Measurements from ENCODE around the gene PARD3B.

Gene PARD3B

DNA sequence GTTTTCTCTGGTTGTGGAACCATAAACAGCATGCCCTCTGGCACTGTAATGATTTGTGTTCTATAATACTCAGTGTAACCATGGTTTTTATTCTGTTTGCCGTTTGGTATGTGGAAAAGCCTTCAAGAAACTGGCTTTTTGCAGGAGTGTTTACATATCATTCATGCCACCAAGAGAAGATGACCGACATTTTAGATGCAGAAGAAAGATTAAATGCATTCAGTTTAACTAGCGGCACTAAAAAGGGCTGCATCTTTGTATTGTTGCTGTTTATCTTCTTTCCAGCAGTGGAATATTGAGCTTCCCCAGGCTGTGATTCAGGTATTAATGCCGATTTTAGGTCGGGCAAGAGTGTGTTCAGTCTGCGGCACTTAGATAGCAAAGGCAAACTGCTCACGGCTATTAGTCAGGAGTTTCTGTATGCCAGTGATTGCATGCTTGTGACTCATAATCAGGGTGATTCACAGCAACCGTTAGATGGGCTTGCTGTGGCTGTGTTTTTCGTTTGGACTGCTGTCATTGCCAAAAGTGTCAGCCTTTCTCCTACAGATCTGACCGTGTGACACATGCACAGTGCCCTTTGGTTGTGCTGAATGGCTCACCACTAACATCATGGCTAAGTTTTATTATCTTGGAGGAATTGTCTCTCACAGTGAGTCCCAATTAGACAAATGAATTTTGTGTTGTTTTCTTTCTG is 479.7 kb downstream of the PARD3B start:
- no peak for FAIRE-seq

DNA sequence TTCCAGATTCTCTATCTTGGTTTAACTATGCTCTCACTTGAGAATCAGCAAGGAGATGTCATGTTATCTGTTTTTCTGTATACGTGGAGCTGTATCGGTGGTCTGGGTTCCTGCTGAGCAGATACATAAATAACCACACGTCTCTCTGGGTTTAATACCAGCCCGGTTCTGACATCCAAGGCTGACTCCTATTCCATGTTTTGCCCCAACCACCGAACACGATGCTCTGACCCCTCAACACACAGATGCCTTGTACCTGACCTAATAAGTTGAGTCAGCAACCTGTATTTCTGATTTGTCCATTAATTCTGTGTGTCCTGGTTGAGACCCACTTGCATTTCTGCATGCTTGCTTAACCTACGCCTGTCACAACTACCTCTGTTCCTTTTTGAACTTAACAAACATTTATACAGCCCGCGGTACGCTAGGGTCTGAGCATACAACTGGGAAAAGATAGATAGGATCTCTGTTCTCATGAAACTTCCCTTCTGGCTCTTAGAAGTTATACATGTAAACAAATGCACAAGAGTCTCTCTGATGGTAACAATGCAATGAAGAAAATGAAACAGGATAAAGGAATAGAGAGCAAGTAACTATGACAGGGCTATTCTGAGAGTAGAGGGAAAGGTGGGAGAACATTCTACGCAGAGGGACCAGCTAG is 480.4 kb downstream of the PARD3B start:
- FAIRE-seq = no peak

DNA sequence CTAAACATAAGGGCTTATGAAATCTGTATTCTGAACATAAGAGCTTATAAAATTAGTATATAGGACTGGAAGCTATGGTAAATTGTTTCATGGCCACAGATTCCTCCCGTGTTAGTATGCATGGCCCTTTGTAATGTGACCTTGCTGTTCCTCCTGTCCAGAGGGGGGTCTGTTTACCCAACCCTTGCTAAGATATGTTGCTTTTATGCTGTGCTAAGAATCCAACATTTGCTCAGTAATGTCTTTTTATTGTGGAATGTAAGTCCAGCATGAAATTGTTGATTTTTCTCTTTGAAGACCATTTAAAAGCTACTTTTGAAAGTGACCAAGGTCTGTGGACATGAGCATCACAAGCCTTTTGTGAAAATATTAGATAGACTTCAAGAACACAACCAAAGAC is 485.4 kb downstream of the PARD3B start:
- no peak for FAIRE-seq

DNA sequence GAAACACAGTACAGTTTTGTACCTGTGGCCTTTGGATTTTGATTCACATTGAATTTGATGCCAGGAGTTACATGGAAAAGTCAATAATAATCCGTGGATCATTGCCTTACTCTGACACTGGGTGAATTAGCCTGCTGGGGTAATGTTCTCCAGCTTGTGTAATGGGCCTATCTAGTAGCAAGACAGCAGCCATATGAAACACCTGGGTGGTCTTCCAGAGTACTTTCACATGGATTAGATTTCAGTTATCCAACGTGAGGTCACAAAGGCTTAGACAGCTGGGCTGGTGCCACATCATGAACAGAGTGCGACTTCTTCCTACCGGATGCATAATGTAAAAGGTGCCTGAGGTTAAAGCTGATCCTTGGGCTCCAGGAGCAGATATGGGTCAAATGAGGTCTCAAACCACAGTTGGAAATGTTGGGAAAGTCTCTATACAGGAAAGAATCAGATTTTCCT is 486.8 kb downstream of the PARD3B start:
- FAIRE-seq = no peak

DNA sequence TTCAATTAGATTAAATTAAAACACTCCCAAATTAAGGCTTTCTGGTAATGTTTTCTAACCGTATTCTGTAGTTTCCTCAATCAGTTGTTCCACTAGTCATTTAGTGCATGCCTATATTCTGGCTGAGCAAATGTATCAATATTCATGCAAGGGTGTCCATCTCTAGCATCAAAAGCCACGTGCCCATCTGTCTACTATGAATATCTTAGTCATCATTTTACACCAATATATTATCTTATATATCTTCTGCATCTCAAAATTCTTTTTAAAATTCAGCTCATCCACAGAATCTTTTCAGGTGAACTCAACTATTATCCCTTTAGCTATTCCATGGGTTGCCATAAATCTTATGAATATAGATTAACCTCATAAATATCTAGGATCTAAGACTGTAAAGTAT is 488.2 kb downstream of the PARD3B start:
- no peak for FAIRE-seq

DNA sequence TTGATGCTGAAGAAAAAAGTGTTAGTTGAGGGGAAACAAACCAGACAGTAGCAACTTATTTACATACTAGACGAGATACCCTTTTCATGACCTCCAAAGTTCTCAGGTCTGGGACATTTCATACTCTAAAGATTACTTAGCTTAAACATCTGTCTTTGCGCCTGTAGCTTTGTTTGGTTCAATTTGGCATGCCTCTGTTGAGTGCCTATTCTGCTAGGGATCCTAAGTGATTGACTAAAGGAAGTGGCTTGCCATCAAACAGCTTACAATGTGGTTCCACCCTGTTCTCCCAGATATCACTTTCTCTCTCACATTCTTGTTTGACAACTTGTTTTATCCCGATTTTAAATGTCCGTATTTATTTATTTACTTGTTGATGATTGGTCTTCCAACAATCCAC is 488.8 kb downstream of the PARD3B start:
- no peak for FAIRE-seq

DNA sequence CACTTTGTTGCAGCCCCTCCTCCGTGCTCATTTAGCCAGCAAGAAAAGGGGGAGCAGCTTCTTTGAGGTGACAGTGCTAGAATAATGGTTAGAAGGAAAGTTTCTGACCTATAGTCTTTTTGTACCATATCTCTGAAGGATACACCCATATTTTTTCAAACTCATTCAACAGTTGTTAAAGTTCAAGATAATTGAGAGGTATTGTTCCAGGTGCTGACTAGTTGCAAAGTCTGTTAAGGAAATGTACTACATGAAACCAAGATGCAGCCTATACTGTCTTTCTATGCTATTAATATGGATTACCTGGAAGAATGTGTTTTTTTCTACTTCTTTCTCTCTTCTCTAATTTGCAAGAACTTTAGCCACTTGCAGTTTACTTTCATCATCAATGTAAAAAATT is 495.0 kb downstream of the PARD3B start:
- FAIRE-seq = no peak

DNA sequence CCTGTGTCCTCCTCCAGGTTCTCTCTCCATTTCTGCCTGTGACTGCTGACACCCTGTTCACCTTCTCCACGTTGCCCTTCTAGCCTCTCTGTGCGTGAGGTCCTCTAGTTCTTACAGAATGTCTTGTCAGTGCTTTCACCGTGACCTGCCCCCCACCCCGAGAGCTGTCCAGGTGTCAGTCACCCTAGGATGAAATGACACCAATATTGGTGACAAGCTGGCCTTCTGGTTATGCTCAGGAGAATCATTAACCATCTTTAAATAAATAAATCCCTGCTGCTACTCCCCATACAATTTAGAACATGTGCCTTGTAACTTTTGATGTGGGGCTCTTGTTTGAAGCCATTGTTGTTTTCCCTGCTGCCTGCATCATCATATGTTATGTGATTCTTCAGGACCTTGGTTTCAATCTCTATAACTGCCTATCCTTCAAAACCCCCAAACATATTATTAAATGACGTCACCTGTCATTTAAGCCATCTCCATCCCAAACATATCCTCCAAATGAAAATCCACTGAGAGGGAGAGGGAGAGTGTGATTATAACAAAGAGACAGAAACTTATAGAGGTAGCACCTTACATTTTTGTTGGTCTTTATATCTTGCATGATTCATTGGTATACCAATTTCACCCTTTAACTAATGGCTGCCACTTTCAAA is 496.3 kb downstream of the PARD3B start:
- FAIRE-seq = no peak

DNA sequence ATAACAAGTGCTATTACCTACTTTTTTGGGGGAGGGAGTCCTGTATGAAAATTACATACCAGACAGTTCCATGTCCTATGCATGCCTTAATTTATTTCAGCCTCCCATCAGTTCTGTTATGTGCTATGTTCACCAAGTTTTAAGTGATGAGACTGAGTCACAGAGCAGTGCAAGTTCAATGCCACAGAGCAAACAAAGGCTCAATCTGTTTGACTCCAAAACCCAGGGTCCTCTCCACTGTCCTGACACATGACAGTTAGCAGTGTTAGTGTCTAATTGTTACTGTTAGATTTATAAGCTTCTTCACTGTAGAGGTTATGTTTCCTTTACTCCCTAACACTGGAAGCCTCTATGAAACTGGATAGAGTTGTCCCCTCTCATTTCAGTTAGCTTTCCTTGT is 498.0 kb downstream of the PARD3B start:
- FAIRE-seq = no peak

DNA sequence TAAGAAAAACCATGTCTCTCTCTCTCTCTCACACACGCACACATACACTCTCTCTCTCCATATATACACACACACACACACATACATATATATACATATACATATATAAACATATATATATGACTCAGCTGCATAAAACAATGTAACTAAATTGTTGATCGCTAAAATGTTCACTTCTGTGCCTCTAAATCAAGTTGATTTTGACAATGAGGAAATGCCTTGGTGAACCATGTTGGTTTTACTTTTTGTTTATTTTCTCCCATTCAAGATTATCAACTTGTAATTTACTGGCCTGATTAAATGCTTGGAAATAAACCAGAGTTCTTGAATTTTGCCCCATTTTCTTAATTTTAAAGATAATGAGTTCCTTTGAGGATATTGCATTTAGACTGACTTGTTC is 500.4 kb downstream of the PARD3B start:
- FAIRE-seq = no peak

DNA sequence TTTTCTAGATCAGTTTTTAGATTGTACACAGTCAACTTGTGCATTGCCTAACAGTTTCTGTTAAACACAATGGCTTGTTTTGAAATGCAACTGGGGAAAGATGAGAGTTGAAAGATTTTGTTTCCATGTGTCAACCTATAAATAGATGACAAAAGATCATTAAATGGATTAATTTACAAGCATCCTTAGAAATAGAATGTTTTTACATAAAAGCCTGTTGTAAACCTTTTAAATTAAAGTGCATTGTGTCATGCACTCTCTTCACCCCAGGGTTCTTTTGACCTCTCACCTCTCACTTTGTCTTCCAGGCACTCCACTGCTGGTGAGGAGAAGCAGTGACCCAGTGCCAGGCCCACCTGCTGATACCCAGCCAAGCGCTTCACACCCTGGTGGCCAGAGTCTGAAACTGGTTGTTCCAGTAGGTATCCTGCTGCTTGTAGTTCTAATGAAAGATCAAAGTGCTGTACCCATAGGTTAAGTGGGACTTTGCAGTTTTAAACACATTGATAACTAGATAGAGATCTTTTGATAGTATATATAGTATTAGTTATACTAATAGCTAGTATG is 502.1 kb downstream of the PARD3B start:
- FAIRE-seq = no peak

DNA sequence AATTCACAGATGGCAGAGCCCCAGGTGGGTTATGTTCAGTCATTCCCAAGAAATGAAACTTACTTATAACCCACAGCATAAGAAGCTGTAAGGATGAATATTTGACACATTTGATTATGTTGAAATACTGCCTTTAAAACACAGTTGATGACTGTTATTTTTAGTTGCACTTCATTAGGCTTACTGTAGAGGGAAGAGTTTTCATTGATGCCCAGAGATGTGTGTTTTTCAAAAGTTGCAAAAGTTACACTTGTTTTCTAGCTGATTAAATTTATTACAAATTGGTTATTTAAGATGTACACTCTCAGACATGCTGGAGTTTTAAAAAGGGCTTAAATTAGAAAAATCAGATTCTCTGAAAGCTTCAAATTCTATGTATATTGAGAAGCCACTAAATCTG is 506.1 kb downstream of the PARD3B start:
- no peak for FAIRE-seq

DNA sequence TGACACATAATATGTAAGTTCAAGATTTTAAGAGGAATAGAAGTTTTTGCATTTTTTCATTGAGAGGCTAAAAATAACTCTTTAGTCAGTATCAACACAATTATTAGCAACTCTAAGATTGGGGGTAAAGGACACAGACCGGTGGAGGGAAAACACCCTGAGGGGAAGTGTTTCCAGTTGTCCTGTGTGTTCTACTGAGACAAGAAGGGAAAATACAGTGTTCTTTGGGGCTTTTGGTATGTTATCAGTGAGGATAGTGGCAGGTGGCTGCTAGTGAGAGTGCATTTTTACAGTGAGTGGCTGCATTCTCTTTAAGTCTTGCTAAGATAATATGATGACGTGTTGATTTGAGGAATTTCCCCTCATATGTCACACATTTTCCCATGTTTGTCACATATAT is 507.5 kb downstream of the PARD3B start:
- no peak for FAIRE-seq

DNA sequence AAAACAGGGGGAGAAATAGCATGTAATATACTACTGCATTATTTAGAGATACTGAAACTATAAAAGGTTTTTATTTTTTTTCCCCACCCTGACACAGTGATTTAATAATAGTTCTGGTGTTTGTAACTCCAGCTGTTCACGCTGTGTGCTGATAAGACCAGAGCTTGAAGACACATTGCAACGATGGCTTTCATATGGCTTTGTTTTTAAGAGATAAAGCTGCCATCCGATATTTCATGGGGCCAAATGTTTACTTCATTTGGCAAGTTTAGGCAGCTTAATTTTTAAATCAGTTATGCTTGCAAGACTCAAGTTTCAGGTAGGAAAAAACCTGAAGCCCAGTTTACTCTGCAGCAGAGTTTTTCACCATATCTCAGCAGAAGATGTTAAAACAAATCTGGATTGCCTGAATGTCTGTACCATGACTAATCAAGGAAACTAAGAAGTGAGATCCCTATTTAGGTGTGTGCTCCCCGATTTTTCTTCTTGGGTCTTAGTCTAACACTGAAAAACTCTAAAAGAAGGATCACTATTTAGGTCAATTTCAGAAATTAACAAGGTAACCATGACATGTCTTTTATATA is 508.6 kb downstream of the PARD3B start:
- no peak for FAIRE-seq

DNA sequence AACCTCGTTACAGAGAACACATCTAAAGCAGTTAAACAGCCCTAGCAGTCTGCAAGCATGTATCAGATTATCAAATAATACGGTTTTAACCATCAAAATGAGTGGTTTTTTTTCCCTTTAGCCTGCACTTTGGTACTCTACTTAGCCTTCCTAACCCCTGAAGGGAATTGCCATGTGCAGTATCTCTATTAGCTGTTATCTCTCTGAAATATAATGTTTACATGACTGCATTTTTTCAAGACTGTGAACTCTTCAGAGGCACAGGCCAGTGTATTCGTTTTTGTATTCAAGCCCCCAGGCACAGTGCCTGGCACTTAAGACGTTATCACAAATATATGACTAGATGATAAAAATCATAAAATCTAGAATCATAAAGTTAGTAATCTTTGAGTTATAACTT is 509.5 kb downstream of the PARD3B start:
- FAIRE-seq = no peak

DNA sequence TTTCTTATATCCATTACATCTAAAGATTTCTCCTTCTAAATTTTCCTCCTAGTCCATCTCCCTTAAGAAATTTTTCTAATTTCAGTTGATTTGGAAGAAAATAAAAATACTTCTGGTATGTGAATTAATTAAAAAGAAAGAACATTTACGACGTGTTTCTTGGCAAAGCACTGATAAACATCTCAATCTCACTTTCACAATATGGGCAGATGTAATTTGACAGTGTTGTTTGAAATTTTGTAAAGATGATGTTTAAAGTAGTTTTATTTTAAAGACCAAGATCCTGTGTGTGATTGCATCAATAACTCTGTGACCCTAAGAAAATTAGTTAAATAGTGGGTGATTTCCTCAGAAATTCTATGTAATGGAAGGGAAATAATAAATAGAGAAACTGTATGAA is 510.0 kb downstream of the PARD3B start:
- FAIRE-seq = no peak

DNA sequence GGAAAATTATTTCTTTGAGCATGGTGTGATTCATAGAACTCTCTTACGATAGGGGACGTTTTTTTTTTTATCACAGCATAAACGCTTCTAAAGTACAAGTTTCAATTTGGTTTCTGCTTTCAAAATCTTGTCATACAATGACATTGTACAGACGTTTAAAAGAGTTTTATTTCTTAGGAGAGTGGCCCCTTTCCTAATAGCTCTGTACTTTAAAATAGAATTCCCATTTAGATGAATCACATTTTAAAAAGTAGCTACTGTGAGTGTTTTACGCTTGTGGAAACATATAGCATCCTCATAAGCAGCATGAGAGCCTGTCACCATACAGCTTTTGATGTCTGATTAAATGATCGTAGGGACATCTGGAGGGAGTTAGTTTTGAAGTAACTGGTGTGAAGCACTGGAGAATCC is 510.9 kb downstream of the PARD3B start:
- FAIRE-seq = no peak

DNA sequence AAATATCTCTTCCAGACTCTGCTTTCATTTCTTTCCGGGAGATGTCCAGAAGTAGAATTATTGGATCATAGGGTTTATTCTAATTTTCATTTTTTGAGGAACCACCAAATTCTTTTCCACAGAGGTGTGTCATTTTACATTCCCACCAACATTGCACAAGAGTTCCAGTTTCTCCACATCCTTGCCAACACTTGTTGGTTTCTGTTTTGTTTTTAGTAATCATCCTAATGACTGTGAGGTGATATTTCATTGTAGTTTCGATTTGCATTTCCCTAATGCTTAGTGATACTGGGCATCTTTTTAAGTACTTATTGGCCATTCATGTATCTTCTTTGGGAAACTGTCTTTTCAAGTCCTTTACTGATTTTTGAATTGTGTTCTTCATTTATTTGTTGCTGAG is 513.1 kb downstream of the PARD3B start:
- FAIRE-seq = no peak

DNA sequence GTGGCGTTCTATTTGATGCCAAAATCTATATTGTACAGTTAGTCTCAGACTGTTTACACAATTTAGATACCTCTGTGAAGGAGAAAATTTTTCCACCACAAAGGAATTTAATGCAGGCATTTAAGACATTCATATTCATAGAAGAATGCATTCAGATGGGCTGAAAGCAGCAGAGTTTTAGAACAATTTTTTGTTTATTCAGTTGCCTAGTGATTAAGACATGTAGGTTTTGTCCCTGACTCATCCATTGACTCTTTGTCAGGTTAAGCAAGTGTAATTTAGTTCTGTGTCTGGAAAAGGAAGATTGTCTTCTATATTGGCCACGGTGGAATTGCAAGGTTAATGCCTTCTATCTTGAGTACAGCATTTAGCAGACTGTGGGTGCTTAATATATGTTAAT is 515.0 kb downstream of the PARD3B start:
- FAIRE-seq = no peak

DNA sequence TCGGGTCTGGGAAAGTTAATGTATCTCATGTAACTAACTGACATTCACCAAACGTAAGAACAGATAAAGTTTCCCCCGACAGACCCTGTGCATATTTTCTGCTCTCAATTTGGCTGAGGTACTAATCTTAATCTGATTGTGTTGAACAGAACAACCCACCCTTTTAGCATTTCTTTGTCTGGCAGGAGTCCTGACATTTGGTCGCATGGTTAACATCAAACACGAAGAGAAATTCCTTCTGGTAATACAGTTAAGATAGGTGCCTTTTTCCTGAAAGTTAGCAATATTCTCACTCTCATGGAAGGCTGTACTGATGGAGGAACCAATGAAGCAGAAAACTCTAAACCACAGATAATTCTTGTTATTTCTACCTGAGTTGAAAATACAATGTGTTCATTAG is 520.8 kb downstream of the PARD3B start:
- FAIRE-seq = no peak

DNA sequence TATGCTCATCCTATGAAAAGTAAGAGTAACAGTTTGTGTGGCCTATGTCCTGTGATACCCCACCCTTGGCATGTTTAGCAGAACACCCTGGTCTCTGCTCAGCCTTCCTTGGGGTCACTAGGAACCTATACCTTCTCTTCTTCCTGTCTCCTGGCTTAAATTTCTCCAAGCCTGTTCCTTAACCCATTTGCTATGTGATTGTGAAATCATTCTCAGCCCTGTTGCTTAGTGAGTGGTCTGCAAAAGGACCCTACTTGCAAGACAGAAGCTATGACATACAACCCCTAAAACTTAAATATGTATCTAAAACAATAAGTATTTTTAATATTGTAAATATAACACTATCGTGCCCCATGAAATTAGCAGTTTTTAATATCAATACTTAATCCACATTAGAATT is 524.7 kb downstream of the PARD3B start:
- no peak for FAIRE-seq

DNA sequence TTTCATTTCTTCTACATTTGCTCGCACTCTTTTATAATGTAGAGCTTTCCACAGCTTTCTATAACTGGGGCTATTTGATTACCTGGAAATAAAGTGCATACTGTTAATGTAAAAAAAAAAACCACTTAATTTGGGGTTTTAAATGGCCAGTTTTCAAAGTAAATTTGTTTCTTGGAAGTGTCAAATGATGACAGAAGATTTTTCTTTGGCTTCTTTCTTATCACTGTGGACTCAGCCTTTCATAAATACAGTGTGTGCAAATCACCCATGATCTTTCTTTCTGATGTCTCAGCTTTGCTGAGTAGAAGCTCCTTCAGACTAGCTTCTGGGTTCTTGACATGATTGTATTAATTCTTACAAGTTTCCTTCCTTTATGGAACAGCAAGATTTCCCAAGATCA is 525.6 kb downstream of the PARD3B start:
- no peak for FAIRE-seq

DNA sequence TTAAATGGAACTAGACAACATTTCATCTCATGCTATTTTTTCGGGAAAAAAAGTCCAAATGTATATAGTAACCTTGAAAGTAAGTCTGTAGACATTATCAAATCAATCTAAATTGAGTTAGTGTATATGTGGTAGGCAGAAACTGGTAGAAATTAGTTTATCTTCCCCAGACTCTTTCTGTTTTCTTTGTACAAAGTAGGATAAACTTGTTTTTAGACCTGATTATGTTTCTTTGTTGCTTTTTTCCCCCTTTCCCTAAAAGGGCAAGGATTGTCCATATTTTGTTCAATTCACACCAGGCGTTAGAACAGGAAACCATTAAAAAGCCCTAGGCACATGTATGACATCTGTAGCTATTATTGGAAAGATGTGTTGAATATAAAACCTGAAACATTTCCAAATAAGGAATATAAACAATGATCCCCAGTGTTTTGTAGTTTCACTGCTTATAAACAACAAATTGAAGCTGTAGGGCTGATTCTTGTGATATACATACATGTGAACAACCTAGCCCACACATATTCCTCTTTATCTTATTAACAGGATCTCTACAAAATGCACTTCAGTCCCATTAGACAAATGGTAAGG is 528.3 kb downstream of the PARD3B start:
- no peak for FAIRE-seq

All from G401.6 (cell line).